Skeletal muscle tissue (tissue), 4 donors: ENCODE results near the gene FZD10. TPM values are rescaled to one million over a fixed set of nuclear protein-coding genes. Genes with fewer than 3 reads are reported as not detected.

Source experiments
- H3K27ac ChIP-seq: one replicate; pipeline ENCODE4 v1.7.0; 2013; ENCODE audit warnings: mild to moderate bottlenecking, low read depth, low read length, inconsistent platforms
- H3K27me3 ChIP-seq, 3 donors: one replicate each; pipeline ENCODE4 v1.7.0; 2013; ENCODE audit warnings: low read length in 3 of 3; ENCODE audit not compliant: control insufficient read depth in 3 of 3, insufficient read depth in 3 of 3
- H3K36me3 ChIP-seq, 3 donors: one replicate each; pipeline ENCODE4 v1.7.0; 2013; ENCODE audit warnings: low read length in 3 of 3; ENCODE audit not compliant: control insufficient read depth in 3 of 3, insufficient read depth in 3 of 3
- H3K4me1 ChIP-seq, 3 donors: one replicate each; pipeline ENCODE4 v1.7.0; 2013; ENCODE audit warnings: low read length in 3 of 3, mild to moderate bottlenecking in 3 of 3; ENCODE audit not compliant: control insufficient read depth in 3 of 3, insufficient read depth in 3 of 3
- H3K4me3 ChIP-seq, 3 donors: one replicate each; pipeline ENCODE4 v1.7.0; 2013; ENCODE audit warnings: low read length in 3 of 3
- H3K9ac ChIP-seq, 3 donors: one replicate each; pipeline ENCODE4 v1.7.0; 2013; ENCODE audit warnings: low read length in 3 of 3, mild to moderate bottlenecking in 3 of 3, moderate library complexity in 2 of 3, low read depth in 1 of 3
- H3K9me3 ChIP-seq, 3 donors: one replicate each; pipeline ENCODE4 v1.7.0; 2013; ENCODE audit warnings: low read length in 3 of 3; ENCODE audit not compliant: control insufficient read depth in 3 of 3
- total RNA-seq: library from RNA; depleted of rRNA; stranded (reverse); fragments of >200 nt; gene quantifications from one replicate; pipeline ENCODE4 v1.2.3, GENCODE V29; 2014
- donor health status: Osteomylitis.

FZD10 gene
- total RNA-seq, 1 donor from 2014 or later, result 5.7 TPM

GRCh38 chr12:130199581-130200390 lies 37.5 kb downstream of the FZD10 start:
- Histone ChIP-seq H3K9ac (no peak overlapping the region), H3K4me1 (no peaks in the 10 kb centered on the region), H3K27me3 (peaks cover 0 to 8% (median 5%) of the 10 kb centered on the region in 3 donors), H3K36me3 (no peaks in the 10 kb centered on the region), H3K4me3 (no peak overlapping the region), H3K27ac (no peak overlapping the region), H3K9me3 (peaks cover 0 to 7% (median 0%) of the 10 kb centered on the region in 3 donors)

- Histone ChIP-seq H3K4me3 (no peak overlapping the region), H3K36me3 (no peaks in the 10 kb centered on the region), H3K27ac (no peak overlapping the region), H3K9me3 (peaks cover 0 to 7% (median 0%) of the 10 kb centered on the region in 3 donors), H3K27me3 (peaks cover 0 to 9% (median 5%) of the 10 kb centered on the region in 3 donors), H3K4me1 (no peaks in the 10 kb centered on the region), H3K9ac (no peak overlapping the region)
Observed at GRCh38 chr12:130200445-130200844, 38.2 kb downstream of the FZD10 start.

GRCh38 chr12:130201037-130201436 lies 38.8 kb downstream of the FZD10 start:
- Histone ChIP-seq H3K9me3 (peaks cover 0 to 7% (median 0%) of the 10 kb centered on the region in 3 donors), H3K4me3 (no peak overlapping the region), H3K4me1 (no peaks in the 10 kb centered on the region), H3K27me3 (peaks cover 0 to 11% (median 5%) of the 10 kb centered on the region in 3 donors), H3K36me3 (no peaks in the 10 kb centered on the region), H3K9ac (no peak overlapping the region), H3K27ac (no peak overlapping the region)

- Histone ChIP-seq H3K27me3 (peaks cover 0 to 11% (median 4%) of the 10 kb centered on the region in 3 donors), H3K4me3 (no peak overlapping the region), H3K9me3 (peaks cover 0 to 7% (median 0%) of the 10 kb centered on the region in 3 donors), H3K9ac (no peak overlapping the region), H3K36me3 (no peaks in the 10 kb centered on the region), H3K4me1 (no peaks in the 10 kb centered on the region), H3K27ac (no peak overlapping the region)
Observed at GRCh38 chr12:130202201-130202600, 39.9 kb downstream of the FZD10 start.

- Histone ChIP-seq H3K36me3 (no peaks in the 10 kb centered on the region), H3K4me1 (no peaks in the 10 kb centered on the region), H3K9me3 (peaks cover 0 to 7% (median 0%) of the 10 kb centered on the region in 3 donors), H3K9ac (no peak overlapping the region), H3K27me3 (peaks cover 0 to 11% (median 0%) of the 10 kb centered on the region in 3 donors), H3K27ac (no peak overlapping the region), H3K4me3 (no peak overlapping the region)
Observed at GRCh38 chr12:130203151-130203550, 40.9 kb downstream of the FZD10 start.

GRCh38 chr12:130204541-130204953 lies 42.3 kb downstream of the FZD10 start:
- Histone ChIP-seq H3K9me3 (peaks cover 0 to 7% (median 0%) of the 10 kb centered on the region in 3 donors), H3K27me3 (peaks cover 0 to 3% (median 0%) of the 10 kb centered on the region in 3 donors), H3K9ac (no peak overlapping the region), H3K36me3 (no peaks in the 10 kb centered on the region), H3K4me1 (no peaks in the 10 kb centered on the region), H3K27ac (no peak overlapping the region), H3K4me3 (no peak overlapping the region)

- H3K9me3 ChIP-seq, result peaks cover 0 to 2% (median 0%) of the 10 kb centered on the region in 3 donors
Observed at GRCh38 chr12:130205495-130205894, 43.2 kb downstream of the FZD10 start.

GRCh38 chr12:130212384-130212989 lies 50.2 kb downstream of the FZD10 start:
- Histone ChIP-seq H3K27me3 (peaks cover 0 to 8% (median 0%) of the 10 kb centered on the region in 3 donors), H3K27ac (no peak overlapping the region), H3K9ac (no peak overlapping the region), H3K4me3 (no peak overlapping the region), H3K9me3 (no peaks in the 10 kb centered on the region), H3K36me3 (no peaks in the 10 kb centered on the region), H3K4me1 (no peaks in the 10 kb centered on the region)

More at GRCh38 chr12:130205495-130205894, 43.2 kb downstream of the FZD10 start:
- H3K27me3 ChIP-seq, result peaks cover 0 to 3% (median 0%) of the 10 kb centered on the region in 3 donors
- no peak overlapping the region for H3K4me3 ChIP-seq
- no peaks in the 10 kb centered on the region for H3K36me3 ChIP-seq
- no peak overlapping the region for H3K9ac ChIP-seq
- no peak overlapping the region for H3K27ac ChIP-seq
- H3K4me1 ChIP-seq, result no peaks in the 10 kb centered on the region

- H3K9me3 ChIP-seq, result no peaks in the 10 kb centered on the region
- no peaks in the 10 kb centered on the region for H3K36me3 ChIP-seq
- no peak overlapping the region for H3K4me3 ChIP-seq
Observed at GRCh38 chr12:130213249-130213648, 51.0 kb downstream of the FZD10 start.

More at GRCh38 chr12:130213249-130213648, 51.0 kb downstream of the FZD10 start:
- Histone ChIP-seq H3K4me1 (no peaks in the 10 kb centered on the region), H3K27ac (no peak overlapping the region), H3K27me3 (peaks cover 0 to 8% (median 0%) of the 10 kb centered on the region in 3 donors), H3K9ac (no peak overlapping the region)
